OCI-LY7 (cell line): ENCODE data around the gene VPS8. TPM values are rescaled to one million over a fixed set of nuclear protein-coding genes. Genes with fewer than 3 reads are reported as not detected.

Experiments
- BruUV-seq: library from RNA; stranded (reverse); fragments of 400-500 nt; replicated peaks from 2 replicates; lab custom pipeline; 2021; lab: Mats Ljungman, UMichigan
- CTCF ChIA-PET: fragments of 300-600 bp; sonication (Branson Sonifier 250); formaldehyde crosslinking; loops from one replicate; lab custom pipeline; 2022; ENCODE audit warnings: antibody characterized with exemption; ENCODE audit not compliant: unreplicated experiment; lab: Charles Lee
- POLR2A ChIA-PET: fragments of 300-600 bp; sonication (Branson Sonifier 250); formaldehyde crosslinking; loops from one replicate; lab custom pipeline; 2022; ENCODE audit warnings: antibody characterized with exemption; lab: Charles Lee
- DNase-seq: peaks from one replicate; pipeline ENCODE4 v3.0.0-alpha.2; 2015; ENCODE audit warnings: low spot score
- H2AFZ ChIP-seq: fragments of 200-600 bp; sonication (generic), shearing (Covaris generic); 2 replicates; pipeline ENCODE4 v1.6.1; 2014; ENCODE audit warnings: mild to moderate bottlenecking, antibody characterized with exemption, low read length, moderate library complexity
- H3K27ac ChIP-seq: fragments of 200-600 bp; sonication (generic); 2 replicates; pipeline ENCODE4 v1.5.1; 2014; ENCODE audit warnings: mixed run types, low read depth, mild to moderate bottlenecking, moderate library complexity, low read length, inconsistent platforms; ENCODE audit not compliant: poor library complexity, severe bottlenecking
- H3K36me3 ChIP-seq: fragments of 200-600 bp; sonication (generic); 2 replicates; pipeline ENCODE4 v1.6.1; 2014; ENCODE audit warnings: mild to moderate bottlenecking, antibody characterized with exemption, low read length, moderate library complexity, mixed read lengths; ENCODE audit not compliant: insufficient read depth
- H3K4me1 ChIP-seq: fragments of 200-600 bp; sonication (generic); 2 replicates; pipeline ENCODE4 v1.5.1; 2014; ENCODE audit warnings: mild to moderate bottlenecking, low read length; ENCODE audit not compliant: insufficient read depth, poor library complexity, severe bottlenecking
- H3K4me2 ChIP-seq: fragments of 200-600 bp; sonication (generic); 2 replicates; pipeline ENCODE4 v1.6.1; 2014; ENCODE audit warnings: mild to moderate bottlenecking, low read length
- H3K4me3 ChIP-seq: fragments of 200-600 bp; sonication (generic); 2 replicates; pipeline ENCODE4 v1.5.1; 2014; ENCODE audit warnings: mild to moderate bottlenecking, low read depth, low read length; ENCODE audit not compliant: poor library complexity, severe bottlenecking
- H3K79me2 ChIP-seq: fragments of 200-600 bp; sonication (generic); 2 replicates; pipeline ENCODE4 v1.6.1; 2016; ENCODE audit warnings: low read depth, mild to moderate bottlenecking, low read length, moderate library complexity, mixed read lengths; ENCODE audit not compliant: insufficient read depth
- H3K9me2 ChIP-seq: fragments of 200-600 bp; sonication (generic); 2 replicates; pipeline ENCODE4 v1.6.1; 2016; ENCODE audit warnings: mild to moderate bottlenecking, low read length, mixed read lengths; ENCODE audit not compliant: insufficient read depth
- H3K9me3 ChIP-seq: fragments of 200-600 bp; sonication (generic); 2 replicates; pipeline ENCODE4 v1.6.1; 2014; ENCODE audit warnings: mild to moderate bottlenecking, mixed run types, low read length, mixed read lengths
- H4K20me1 ChIP-seq: fragments of 200-600 bp; sonication (generic); 2 replicates; pipeline ENCODE4 v1.6.1; 2014; ENCODE audit warnings: mild to moderate bottlenecking, antibody characterized with exemption, low read length, moderate library complexity, mixed read lengths; ENCODE audit not compliant: insufficient read depth
- CTCF ChIP-seq: fragments of 200-600 bp; sonication (generic); conservative IDR thresholded peaks from 2 replicates; pipeline ENCODE4 v1.5.1; 2014; ENCODE audit warnings: mild to moderate bottlenecking, antibody characterized with exemption, low read length, moderate library complexity, mixed read lengths
- EZH2phosphoT487 ChIP-seq: fragments of 200-600 bp; sonication (generic); IDR thresholded peaks from 2 replicates; pipeline ENCODE4 v1.6.1; 2018; ENCODE audit warnings: low read depth, borderline replicate concordance, mild to moderate bottlenecking, mixed run types, antibody characterized with exemption, low read length, moderate library complexity, mixed read lengths
- intact Hi-C: fragments of 100-400 bp; cut with micrococcal nuclease; formaldehyde crosslinking; loops from one replicate; pipeline ENCODE4 v1.10.0; 2022; ENCODE audit not compliant: unreplicated experiment
- total RNA-seq, 2 experiments: library from RNA; depleted of rRNA in 1 of 2; stranded (reverse); fragments of >200 nt in 1 of 2; shearing (Covaris generic) in 1 of 2; gene quantifications; 2 replicates each; pipeline ENCODE4 v1.2.3, GENCODE V29; 2014 to 2022

Gene VPS8
- total RNA-seq, 2 experiments from 2014 or later: 33.5 to 44.9 TPM

- TF ChIP-seq EZH2phosphoT487 (no peak), CTCF (no peak)
- DNase-seq: no peak
- ChIA-PET CTCF (no interaction called here), POLR2A (no interaction called here)
- Histone ChIP-seq H3K4me3 (no peak overlapping the region), H3K9me2 (no peaks in the 10 kb centered on the region), H3K9me3 (no peaks in the 10 kb centered on the region), H3K79me2 (no peaks in the 10 kb centered on the region), H3K36me3 (no peaks in the 10 kb centered on the region), H3K27ac (no peak overlapping the region), H3K4me1 (no peaks in the 10 kb centered on the region), H4K20me1 (no peaks in the 10 kb centered on the region), H2AFZ (no peak overlapping the region), H3K4me2 (no peak overlapping the region)
- BruUV-seq: no TSS peak
- intact Hi-C loops: no loop called here
Observed at GRCh38 chr3:185082149-185082548, 270.2 kb downstream of the VPS8 start.

- Histone ChIP-seq H2AFZ (no peak overlapping the region), H3K4me1 (no peaks in the 10 kb centered on the region), H3K9me3 (no peaks in the 10 kb centered on the region), H3K36me3 (no peaks in the 10 kb centered on the region), H3K79me2 (no peaks in the 10 kb centered on the region), H3K9me2 (no peaks in the 10 kb centered on the region), H3K27ac (no peak overlapping the region), H3K4me2 (no peak overlapping the region), H3K4me3 (no peak overlapping the region), H4K20me1 (no peaks in the 10 kb centered on the region)
- TF ChIP-seq CTCF: no peak
- TF ChIP-seq EZH2phosphoT487: no peak
- ChIA-PET CTCF (no interaction called here), POLR2A (no interaction called here)
- intact Hi-C loops: no loop called here
- no peak for DNase-seq
- no TSS peak for BruUV-seq
Observed at GRCh38 chr3:185082829-185083228, 270.9 kb downstream of the VPS8 start.

- CTCF ChIA-PET: no interaction called here
- intact Hi-C loops: no loop called here
- TF ChIP-seq EZH2phosphoT487 (no peak), CTCF (no peak)
Observed at GRCh38 chr3:185084402-185084801, 272.4 kb downstream of the VPS8 start.

More at GRCh38 chr3:185084402-185084801, 272.4 kb downstream of the VPS8 start:
- no peaks in the 10 kb centered on the region for H3K79me2 ChIP-seq
- H3K4me3 ChIP-seq: no peak overlapping the region
- H3K9me3 ChIP-seq: no peaks in the 10 kb centered on the region
- no TSS peak for BruUV-seq
- no peak overlapping the region for H3K27ac ChIP-seq
- DNase-seq: no peak
- POLR2A ChIA-PET: no interaction called here
- H3K4me1 ChIP-seq: no peaks in the 10 kb centered on the region
- no peaks in the 10 kb centered on the region for H4K20me1 ChIP-seq
- H3K4me2 ChIP-seq: no peak overlapping the region
- no peaks in the 10 kb centered on the region for H3K9me2 ChIP-seq
- no peak overlapping the region for H2AFZ ChIP-seq
- no peaks in the 10 kb centered on the region for H3K36me3 ChIP-seq
